Suprapubic skin (tissue), 3 donors: Measurements from ENCODE around the gene RUBCNL.
A peak's percentile ranks its signal among the peaks of the same experiment; 100 is the strongest.

Experiments
- CTCF ChIP-seq, 2 donors: fragments of 200-600 bp in 1 of 2; fragments of 450-650 bp in 1 of 2; sonication (generic) in 1 of 2; IDR thresholded peaks; one replicate each; pipeline ENCODE4 v1.5.1; 2016 to 2019; ENCODE audit warnings: antibody characterized with exemption in 2 of 2, mild to moderate bottlenecking in 1 of 2, moderate library complexity in 1 of 2
- EP300 ChIP-seq: sonication (generic); formaldehyde crosslinking; IDR thresholded peaks from one replicate; pipeline ENCODE4 v1.6.1; 2017; ENCODE audit warnings: antibody characterized with exemption
- POLR2A ChIP-seq, 2 donors: fragments of 450-650 bp; IDR thresholded peaks; one replicate each; pipeline ENCODE4 v1.6.1; 2017; ENCODE audit warnings: antibody characterized with exemption in 2 of 2, mild to moderate bottlenecking in 2 of 2, moderate library complexity in 2 of 2

- TF ChIP-seq CTCF (IDR thresholded peaks at IDR 0.05) (peak; percentile 16 to 51), POLR2A (IDR thresholded peaks at IDR 0.05) (no peak), EP300 (no peak)
These were observed 65.4 kb downstream of the RUBCNL start for GRCh38 chr13:46321494-46322225.
